22Rv1 (cell line): Measurements from ENCODE around the gene C3orf20.

Source experiments
- CTCF ChIP-seq: fragments of 450-650 bp; IDR thresholded peaks from 2 replicates; pipeline ENCODE4 v1.5.1; 2017; ENCODE audit warnings: mild to moderate bottlenecking
- ZFX ChIP-seq: fragments of 450-650 bp; IDR thresholded peaks from 2 replicates; pipeline ENCODE4 v1.6.1; 2017; ENCODE audit warnings: antibody characterized with exemption, borderline replicate concordance

DNA sequence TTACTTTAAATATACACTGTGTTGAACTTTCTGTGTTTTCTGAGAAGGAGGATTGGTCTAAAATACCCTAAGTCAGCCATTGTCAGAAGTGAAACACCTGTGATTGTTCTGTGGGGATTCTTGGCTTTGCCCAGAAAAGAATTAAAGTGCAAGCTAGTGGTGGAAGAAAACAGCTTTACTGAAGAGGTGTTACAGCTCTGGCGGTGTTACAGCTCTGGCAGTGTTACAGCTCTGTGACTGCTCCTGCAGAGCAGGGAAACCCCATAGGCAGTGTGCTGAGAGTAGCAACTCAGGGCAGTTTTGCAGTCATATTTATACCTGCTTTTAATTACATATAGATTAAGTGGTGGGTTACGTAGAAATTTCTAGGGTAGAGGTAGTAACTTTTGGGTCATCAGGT, 66.6 kb downstream of the C3orf20 start:
- TF ChIP-seq CTCF = no peak
- TF ChIP-seq ZFX = no peak
